ENCODE measurements around the gene SS18L1. TPM values are rescaled to one million over a fixed set of nuclear protein-coding genes. Genes with fewer than 3 reads are reported as not detected.

The SS18L1 gene
- total RNA-seq, 1 experiment from 2014 or later: 17.9 TPM

DNA sequence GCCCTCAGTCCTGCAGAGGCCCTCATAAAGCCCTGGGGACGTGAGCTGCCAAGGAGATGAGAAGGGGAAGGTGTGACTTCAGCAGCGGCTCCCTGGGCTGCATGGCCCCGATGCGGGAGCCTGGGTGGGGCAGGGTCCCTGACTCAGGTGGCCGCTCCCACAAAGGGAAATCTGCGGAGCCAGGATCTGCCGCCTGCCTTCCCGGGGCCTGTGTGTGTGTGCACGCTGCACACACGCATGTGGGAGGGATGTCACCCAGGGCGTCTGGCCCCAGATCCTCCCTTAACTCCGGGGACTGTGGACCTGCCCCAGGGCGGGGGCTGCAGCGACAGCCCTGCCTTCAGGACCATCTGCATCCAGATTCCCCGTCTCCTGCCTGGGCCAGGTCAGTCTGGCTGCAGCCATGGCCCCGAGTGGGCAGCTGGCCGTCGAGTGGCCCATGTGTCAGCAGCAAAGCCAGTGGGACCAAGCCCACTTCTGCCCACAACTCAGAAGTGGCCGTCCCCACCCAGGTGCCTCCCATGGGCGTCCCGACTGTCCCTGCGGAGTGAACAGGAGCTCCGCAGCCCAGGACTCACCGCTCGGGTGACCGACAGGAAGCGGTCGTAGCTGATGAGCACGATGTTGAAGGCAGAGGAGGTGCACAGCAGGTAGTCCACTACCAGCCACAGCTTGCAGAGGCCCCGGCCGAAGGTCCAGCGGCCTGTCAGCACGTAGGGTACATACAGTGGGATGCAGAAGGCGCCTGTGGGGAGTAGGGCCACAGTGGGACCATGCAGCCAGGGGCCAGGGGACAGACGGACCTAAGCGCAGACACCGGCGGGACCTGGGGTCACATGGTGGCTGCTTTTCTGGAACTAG is 74.6 kb downstream of the SS18L1 start:
- POLR2A ChIA-PET (ENCODE audit: unreplicated experiment): no interaction called here
- TF ChIP-seq EZH2phosphoT487 (IDR thresholded peaks at IDR 0.05; ENCODE audit: borderline replicate concordance, low read length): no peak
- no peak for TF ChIP-seq EZH2 (IDR thresholded peaks at IDR 0.05; ENCODE audit: low read length, unreplicated experiment)
- no peak for TF ChIP-seq CTCF (conservative IDR thresholded peaks at IDR 0.05; ENCODE audit: low read depth, low read length)

DNA sequence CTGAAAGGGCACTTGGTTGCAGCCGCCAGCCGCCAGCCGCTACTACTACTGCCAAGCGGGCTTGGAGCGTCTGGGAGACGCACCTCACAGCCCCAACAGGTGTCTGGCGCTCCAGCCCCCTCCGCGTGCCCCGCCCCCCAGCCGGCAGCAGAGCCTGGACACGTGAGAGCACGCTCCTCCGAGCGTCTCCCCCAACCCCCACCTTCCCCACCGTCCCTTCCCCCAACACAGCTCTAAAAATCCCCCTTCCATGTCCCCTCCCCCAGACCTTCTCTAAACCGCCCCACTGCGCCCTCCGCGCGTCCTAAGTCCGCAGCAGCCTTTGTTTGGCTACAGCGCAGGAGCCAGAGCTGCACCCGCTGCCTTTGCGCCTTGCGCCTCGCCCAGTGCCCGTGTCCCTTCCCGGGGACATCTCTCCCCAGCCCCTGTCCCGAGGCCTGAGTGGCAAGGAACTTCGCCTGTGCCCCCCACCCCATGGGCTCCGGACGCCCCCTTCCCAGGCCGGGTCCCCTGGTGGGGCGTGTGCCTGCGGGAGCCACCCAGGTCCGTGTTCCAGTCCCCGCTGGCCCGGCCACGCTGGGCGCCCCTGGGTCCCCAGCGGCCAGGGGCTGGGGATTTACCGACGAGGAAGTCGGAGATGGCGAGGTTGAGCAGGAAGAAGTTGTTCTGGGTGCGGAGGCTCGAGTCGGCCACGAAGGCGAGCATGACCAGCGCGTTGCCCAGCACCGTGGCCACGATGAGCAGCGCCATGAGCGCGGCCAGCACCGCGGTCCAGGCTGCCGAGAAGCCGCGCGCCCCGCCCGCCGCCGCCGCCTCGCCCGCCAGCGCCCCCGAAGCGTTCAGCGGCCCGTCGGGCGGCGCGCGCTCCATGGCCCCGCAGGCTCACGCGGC is 75.8 kb downstream of the SS18L1 start:
- no peaks in the 10 kb centered on the region for H3K36me3 ChIP-seq (ENCODE audit: low read depth, low read length)
- BruUV-seq (replicated peaks): no TSS peak
- no peak overlapping the region for H3K27ac ChIP-seq (ENCODE audit: low read length)
- no peak overlapping the region for H3K9ac ChIP-seq (ENCODE audit: low read length)
- no peaks in the 10 kb centered on the region for H3K79me2 ChIP-seq (ENCODE audit: low read length)
- H3K27me3 ChIP-seq (ENCODE audit: low read length): peaks cover 34% of the 10 kb centered on the region
- POLR2A ChIA-PET (ENCODE audit: unreplicated experiment): no interaction called here
- intact Hi-C loops (cut with micrococcal nuclease): no loop called here
- CTCF ChIA-PET: no interaction called here
- no peaks in the 10 kb centered on the region for H3K4me1 ChIP-seq (ENCODE audit: insufficient read depth, low read length)
- no peak overlapping the region for H2AFZ ChIP-seq (ENCODE audit: low read length)
- no peaks in the 10 kb centered on the region for H4K20me1 ChIP-seq (ENCODE audit: low read length)
- no peaks in the 10 kb centered on the region for H3K9me3 ChIP-seq (ENCODE audit: low read length)
- DNase-seq (no peak), ATAC-seq (no peak; the same call in 1 of the 2 replicates)
- no peak for TF ChIP-seq CTCF (conservative IDR thresholded peaks at IDR 0.05; ENCODE audit: low read depth, low read length)
- TF ChIP-seq EZH2 (IDR thresholded peaks at IDR 0.05; ENCODE audit: low read length, unreplicated experiment): no peak
- no peak for TF ChIP-seq EZH2phosphoT487 (IDR thresholded peaks at IDR 0.05; ENCODE audit: borderline replicate concordance, low read length)
- H3F3A ChIP-seq (ENCODE audit: low read length, unreplicated experiment): no peaks in the 10 kb centered on the region
- H3K4me3 ChIP-seq (ENCODE audit: low read length): no peak overlapping the region
- H3K4me2 ChIP-seq (ENCODE audit: low read length): no peak overlapping the region
- no peaks in the 10 kb centered on the region for H3K9me2 ChIP-seq (replicated peaks; ENCODE audit: low read length)

More for the DNA sequence above, 74.6 kb downstream of the SS18L1 start:
- no peaks in the 10 kb centered on the region for H3K36me3 ChIP-seq (ENCODE audit: low read depth, low read length)
- peaks cover 39% of the 10 kb centered on the region for H3K27me3 ChIP-seq (ENCODE audit: low read length)
- H3K9me2 ChIP-seq (replicated peaks; ENCODE audit: low read length): no peaks in the 10 kb centered on the region
- intact Hi-C loops (cut with micrococcal nuclease): no loop called here
- H2AFZ ChIP-seq (ENCODE audit: low read length): no peak overlapping the region
- no peak overlapping the region for H3K9ac ChIP-seq (ENCODE audit: low read length)
- no peak overlapping the region for H3K4me3 ChIP-seq (ENCODE audit: low read length)
- H3K4me2 ChIP-seq (ENCODE audit: low read length): no peak overlapping the region
- DNase-seq (no peak), ATAC-seq (no peak)
- no peaks in the 10 kb centered on the region for H3F3A ChIP-seq (ENCODE audit: low read length, unreplicated experiment)
- H4K20me1 ChIP-seq (ENCODE audit: low read length): no peaks in the 10 kb centered on the region
- no peaks in the 10 kb centered on the region for H3K9me3 ChIP-seq (ENCODE audit: low read length)
- no peak overlapping the region for H3K27ac ChIP-seq (ENCODE audit: low read length)
- H3K4me1 ChIP-seq (ENCODE audit: insufficient read depth, low read length): no peaks in the 10 kb centered on the region
- no TSS peak for BruUV-seq (replicated peaks)
- CTCF ChIA-PET: no interaction called here
- no peaks in the 10 kb centered on the region for H3K79me2 ChIP-seq (ENCODE audit: low read length)
